NCI-H748 (cell line): ENCODE results near the gene GRK4.
A peak's percentile ranks its signal among the peaks of the same experiment; 100 is the strongest.
"Not testable (repeated sequence)": the region's sequence is repeated elsewhere in the genome, so short reads cannot be mapped to it uniquely, and the experiment has no call there.

Source experiments
- DNase-seq: peaks from one replicate; lab custom pipeline; 2025; ENCODE audit not compliant: unreplicated experiment; lab: John Stamatoyannopoulos, UW

Gene GRK4

DNA sequence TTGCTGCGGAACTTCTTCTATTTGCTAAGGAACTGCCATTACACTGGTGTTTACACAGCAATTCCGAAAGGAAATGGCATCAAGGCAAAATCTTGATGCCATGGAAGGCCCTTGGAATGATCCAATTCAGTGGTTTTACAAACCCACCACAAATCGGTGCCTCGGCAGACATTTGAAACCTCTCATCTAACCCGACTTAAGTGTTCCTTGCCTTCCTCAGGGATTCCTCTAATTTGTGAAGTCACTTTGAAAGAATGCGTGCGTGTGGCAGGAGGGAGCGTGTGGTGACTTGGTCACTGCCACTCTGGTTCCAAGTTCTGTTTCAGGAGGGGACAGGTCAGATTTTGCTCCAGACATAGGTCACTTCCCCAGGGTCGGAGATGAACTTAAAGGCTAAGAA, 4.9 kb upstream of the GRK4 start:
- DNase-seq: no peak

DNA sequence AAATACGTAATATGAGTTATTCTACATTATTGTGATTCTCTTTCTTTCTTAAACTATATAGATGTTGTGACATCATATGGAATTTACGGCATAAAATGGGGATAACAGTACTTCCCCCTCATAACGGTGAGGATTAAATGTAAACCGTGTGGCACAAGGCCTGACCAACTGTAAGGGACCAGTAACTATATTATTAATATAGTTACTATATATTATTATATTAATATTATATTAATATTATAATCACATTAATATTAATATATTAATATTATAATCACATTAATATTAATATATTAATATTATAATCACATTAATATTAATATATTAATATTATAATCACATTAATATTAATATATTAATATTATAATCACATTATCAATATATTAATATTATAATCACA, 2.9 kb upstream of the GRK4 start:
- not testable (repeated sequence) for DNase-seq

DNA sequence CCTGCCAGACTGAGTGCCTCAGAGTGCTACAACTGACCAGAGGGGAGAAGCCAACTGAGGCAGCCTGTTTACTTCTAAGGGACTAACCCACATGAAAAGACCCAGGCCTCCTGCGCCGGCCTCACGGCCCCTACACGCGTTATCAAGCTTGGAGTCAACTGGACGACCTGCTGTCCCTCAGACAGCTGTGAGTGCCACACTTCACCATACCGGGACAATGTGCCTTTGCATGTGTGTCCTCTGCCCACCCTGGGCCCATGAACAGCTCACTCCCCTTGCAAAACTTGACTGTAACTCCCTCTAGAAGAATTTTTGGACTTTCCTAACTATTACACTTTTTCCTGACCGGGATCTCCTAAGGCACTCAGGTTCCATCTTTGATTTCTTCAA, 2.0 kb upstream of the GRK4 start:
- DNase-seq: peak; percentile 21

DNA sequence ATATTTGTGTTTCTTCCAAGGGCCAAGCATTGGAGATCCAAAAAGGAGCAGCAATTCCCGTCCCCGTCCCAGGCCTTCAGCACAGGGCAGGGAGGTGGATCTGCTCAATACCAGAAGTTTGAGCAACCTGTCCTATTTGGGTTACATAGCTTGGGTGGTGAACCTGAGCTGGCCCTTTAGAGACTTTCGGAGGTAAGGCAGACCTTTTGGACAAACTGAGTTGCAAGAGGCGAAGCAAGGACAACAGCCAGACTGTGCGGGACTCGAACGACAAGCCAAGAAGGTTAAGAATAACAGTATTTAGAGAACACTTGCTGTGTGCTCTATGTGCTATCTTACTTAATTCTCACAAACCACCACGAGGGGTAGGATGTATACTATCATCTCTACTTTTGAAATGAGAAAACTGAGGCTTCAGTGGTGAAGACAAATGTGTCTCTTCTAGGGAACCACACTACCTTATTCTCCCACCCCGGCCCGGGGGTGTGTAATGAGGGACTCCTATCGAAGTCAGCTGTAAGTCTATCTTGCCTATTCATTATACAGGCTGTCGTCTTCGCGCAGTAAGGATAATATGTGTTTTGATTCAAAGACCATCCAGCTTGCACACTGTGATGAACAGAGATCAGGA, 1.4 kb upstream of the GRK4 start:
- peak; percentile 9 for DNase-seq

GRCh38 chr4:2962614-2963174, 677 bp upstream of the GRK4 start:
- peak; percentile 42 for DNase-seq

- no peak for DNase-seq
These were observed 648 bp downstream of the GRK4 start for GRCh38 chr4:2963966-2964471.

GRCh38 chr4:2964706-2965258, 1.4 kb downstream of the GRK4 start:
- no peak for DNase-seq

GRCh38 chr4:2965262-2965661, 1.9 kb downstream of the GRK4 start:
- no peak for DNase-seq

DNA sequence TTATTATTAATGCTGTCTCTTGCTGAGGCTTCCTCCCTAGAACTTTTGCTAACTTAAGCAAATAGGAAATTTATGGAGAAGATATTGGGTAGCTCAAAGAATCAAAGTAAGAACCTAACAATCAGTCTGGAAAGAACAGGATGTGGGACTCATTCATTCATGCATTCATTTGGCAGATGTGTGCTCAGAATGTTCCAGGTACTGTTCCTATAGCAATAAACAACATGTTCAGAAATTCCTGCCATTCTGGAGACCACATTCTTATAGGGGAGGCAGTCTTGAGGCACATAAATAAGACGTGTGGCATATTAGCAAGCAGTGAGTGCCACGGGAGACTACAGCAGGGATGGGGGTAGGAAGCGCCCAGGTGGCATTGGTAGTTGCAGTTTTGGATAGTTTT, 5.0 kb downstream of the GRK4 start:
- DNase-seq: no peak

- no peak for DNase-seq
These were observed 7.9 kb downstream of the GRK4 start for GRCh38 chr4:2971275-2971674.

DNA sequence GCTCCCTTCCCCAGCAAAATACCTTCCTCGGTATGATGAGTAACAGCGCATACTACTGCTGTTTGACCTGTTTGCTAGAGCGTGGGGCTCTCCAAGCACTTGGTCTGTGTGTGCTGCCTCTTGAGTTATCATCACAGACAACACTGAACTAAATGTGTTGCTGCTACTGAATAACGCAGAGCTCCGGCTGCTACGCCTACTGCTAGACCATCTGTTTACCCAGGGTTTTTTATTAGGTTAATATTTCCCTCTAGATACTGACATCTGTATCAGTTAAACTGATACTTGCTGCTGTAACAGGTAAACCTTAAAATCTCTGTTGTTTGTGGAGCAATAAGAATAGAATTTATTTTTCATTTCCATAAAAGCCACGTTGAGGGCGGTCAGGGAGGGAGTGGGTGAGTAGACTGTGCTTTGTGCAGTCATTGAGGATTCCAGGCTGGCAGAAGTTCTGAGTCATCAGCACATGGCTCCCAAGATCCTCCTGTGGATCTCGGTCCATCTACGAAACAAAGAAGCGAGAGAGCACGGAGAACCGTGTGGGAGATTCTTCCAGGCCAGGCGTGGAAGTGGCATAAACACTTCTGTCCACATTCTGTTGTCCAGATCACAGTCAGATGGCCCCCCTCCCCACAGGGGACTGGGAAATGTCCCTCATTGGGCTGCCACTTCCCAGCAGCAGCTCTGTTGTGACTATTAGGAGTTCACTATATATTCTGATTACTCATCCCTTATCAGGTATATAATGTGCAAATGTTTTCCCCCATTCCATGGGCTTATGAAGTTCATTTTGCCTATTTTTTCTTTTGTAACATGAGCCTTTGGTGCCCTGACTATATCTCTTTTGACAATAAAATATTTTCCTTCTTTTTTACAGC, 14.1 kb downstream of the GRK4 start:
- no peak for DNase-seq

GRCh38 chr4:2981256-2981819, 18.0 kb downstream of the GRK4 start:
- DNase-seq: no peak

GRCh38 chr4:2982012-2982411, 18.6 kb downstream of the GRK4 start:
- DNase-seq: no peak

DNA sequence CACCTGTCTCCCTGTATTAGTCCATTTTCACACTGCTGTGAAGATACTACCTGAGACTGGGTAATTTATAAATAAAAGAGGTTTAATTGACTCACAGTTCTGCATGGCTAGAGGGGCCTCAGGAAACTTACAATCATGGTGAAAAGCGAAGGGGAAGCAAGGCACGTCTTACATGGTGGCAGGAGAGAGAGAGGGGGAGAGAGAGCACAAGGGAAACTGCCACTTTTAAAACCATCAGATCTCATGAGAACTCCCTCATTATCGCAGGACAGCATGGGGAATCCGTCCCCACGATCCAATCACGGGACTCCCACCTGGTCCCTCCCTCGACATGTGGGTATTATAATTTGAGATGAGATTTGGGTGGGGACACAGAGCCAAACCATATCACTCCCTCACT, 20.3 kb downstream of the GRK4 start:
- not testable (repeated sequence) for DNase-seq

DNA sequence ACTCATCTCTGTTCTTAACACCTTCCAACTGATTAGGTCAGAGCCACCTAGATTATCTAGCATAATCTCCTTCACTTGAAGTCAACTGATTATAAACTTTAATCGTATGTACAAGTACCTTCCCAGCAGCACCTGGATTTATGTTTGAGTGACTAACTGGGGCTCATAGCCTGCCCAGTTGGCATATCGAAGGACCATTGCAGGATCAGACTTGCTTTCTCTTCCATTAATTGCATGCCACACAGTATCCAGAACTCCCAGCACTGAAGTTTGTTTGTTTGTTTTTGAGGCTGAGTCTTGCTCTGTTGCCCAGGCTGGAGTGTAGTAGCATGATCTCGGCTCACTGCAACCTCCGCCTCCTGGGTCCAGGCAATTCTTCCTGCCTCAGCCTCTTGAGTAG, 27.9 kb downstream of the GRK4 start:
- no peak for DNase-seq

DNA sequence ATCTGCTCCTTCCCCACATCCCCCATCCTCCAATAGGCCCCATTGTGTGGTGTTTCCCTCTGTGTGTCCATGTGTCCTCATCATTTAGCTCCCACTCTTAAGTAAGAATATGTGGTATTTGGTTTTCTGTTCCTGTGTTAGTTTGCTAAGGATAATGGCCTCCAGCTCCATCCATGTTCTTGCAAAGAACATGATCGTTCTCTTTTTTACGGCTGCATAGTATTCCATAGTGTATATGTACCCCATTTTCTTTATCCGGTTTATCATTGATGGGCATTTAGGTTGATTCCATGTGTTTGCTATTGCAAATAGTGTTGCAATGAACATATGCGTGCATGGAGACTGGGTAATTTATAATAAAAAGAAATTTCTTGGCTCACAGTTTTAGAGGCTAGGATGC, 31.5 kb downstream of the GRK4 start:
- DNase-seq: no peak

DNA sequence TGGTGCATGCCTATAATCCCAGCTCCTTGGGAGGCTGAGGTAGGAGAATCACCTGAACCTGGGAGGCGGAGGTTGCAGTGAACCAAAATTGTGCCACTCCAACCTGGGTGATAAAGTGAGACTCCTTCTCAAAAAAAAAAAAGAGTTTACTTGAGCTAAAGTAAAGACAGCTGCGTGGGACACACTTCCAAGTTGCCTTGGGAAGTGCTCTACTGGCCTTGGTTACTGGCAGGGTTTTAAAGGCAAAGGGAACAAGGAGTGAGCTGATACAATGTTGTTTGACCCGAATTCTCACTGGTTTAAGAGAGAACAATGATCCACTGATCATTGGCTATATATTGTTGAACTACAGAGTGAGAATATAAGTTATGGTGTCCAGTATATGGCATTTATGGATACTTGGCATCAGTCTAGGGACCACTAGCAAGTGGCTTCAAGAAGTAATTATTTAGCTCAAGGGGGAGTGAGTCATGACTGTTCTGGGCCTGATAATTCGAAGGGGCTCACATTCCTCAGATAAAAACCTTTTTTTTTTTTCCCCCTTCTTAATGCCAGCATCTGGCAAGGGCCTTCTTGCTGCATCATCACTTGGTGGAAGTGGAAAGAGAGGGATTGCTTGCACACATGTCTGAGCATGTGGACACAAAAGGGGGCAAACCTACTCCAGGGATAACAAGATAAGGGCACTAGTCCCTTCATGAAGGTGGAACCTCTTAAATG, 32.3 kb downstream of the GRK4 start:
- no peak for DNase-seq

- peak; percentile 12 for DNase-seq
These were observed 33.0 kb downstream of the GRK4 start for GRCh38 chr4:2996415-2996814.

GRCh38 chr4:3007724-3008123, 44.4 kb downstream of the GRK4 start:
- DNase-seq: no peak

GRCh38 chr4:3009422-3009821, 46.1 kb downstream of the GRK4 start:
- DNase-seq: no peak

DNA sequence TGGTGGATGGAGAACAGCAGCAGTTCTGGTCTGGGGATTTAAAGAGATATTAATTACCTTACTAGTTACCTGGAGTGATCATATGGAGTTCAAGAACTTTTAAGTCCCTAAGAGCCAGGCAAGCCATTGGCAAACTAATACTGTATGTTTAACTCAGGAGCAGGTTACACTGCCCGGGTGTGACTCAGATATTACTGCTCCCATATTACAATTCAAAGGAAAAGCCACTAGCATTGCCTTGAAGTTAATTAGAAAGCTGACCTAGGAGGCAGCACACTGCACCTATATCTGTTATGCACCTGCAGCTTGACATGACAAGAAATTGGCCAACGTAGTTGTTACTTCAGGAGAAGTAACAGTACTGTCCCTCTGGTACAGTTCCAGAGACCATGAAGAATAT, 47.2 kb downstream of the GRK4 start:
- DNase-seq: no peak
